IMR-90 (cell line): ENCODE results near the gene NCAPD3. TPM values are rescaled to one million over a fixed set of nuclear protein-coding genes. Genes with fewer than 3 reads are reported as not detected.

ENCODE experiments used
- ATAC-seq: fragments of 200-7000 bp; cut with Tn5 transposase; 2 replicates; pipeline ENCODE4 v1.9.1; 2020; ENCODE audit warnings: low read depth, mild to moderate bottlenecking, moderate library complexity
- BruUV-seq: library from RNA; stranded (reverse); fragments of 400-500 nt; replicated peaks from 2 replicates; lab custom pipeline; 2021; lab: Mats Ljungman, UMichigan
- CTCF ChIA-PET: fragments of 300-600 bp; formaldehyde crosslinking; extraction: SDS; loops from one replicate; lab custom pipeline; 2021; ENCODE audit warnings: antibody characterized with exemption; lab: Yijun Ruan, JAX
- POLR2A ChIA-PET: fragments of 300-600 bp; sonication (Branson Sonifier 250); formaldehyde crosslinking; loops from one replicate; lab custom pipeline; 2022; ENCODE audit warnings: antibody characterized with exemption; ENCODE audit not compliant: unreplicated experiment; lab: Charles Lee
- DNase-seq: peaks from one replicate; pipeline ENCODE4 v3.0.0; 2013
- H2AFZ ChIP-seq: replicated peaks from 2 replicates; pipeline ENCODE3; 2013; ENCODE audit warnings: low read length, mild to moderate bottlenecking; ENCODE audit not compliant: poor library complexity
- H2AK5ac ChIP-seq: 2 replicates; pipeline ENCODE4 v1.6.1; 2013; ENCODE audit warnings: low read depth, low read length, inconsistent platforms
- H2AK9ac ChIP-seq: replicated peaks from 2 replicates; pipeline ENCODE3; 2013; ENCODE audit warnings: mild to moderate bottlenecking, low read depth, low read length, moderate library complexity; ENCODE audit not compliant: poor library complexity
- H2BK120ac ChIP-seq: 2 replicates; pipeline ENCODE4 v1.6.1; 2013; ENCODE audit warnings: low read depth, low read length, inconsistent platforms
- H2BK15ac ChIP-seq: 3 replicates; pipeline ENCODE4 v1.6.1; 2013; ENCODE audit warnings: low read depth, low read length, inconsistent platforms
- H2BK20ac ChIP-seq: 2 replicates; pipeline ENCODE4 v1.6.1; 2013; ENCODE audit warnings: low read depth, mild to moderate bottlenecking, inconsistent platforms, low read length, moderate library complexity
- H2BK5ac ChIP-seq: 2 replicates; pipeline ENCODE4 v1.6.1; 2013; ENCODE audit warnings: mild to moderate bottlenecking, low read depth, low read length, inconsistent platforms; ENCODE audit not compliant: poor library complexity, severe bottlenecking
- H3K14ac ChIP-seq: replicated peaks from 2 replicates; pipeline ENCODE4 v1.6.1; 2013; ENCODE audit warnings: low read depth, low read length, inconsistent platforms
- H3K18ac ChIP-seq: 2 replicates; pipeline ENCODE4 v1.6.1; 2013; ENCODE audit warnings: low read depth, low read length, control low read depth
- H3K23ac ChIP-seq: 2 replicates; pipeline ENCODE4 v1.6.1; 2013; ENCODE audit warnings: low read depth, low read length, inconsistent platforms
- H3K27ac ChIP-seq: 2 replicates; pipeline ENCODE4 v1.5.1; 2013; ENCODE audit warnings: mild to moderate bottlenecking, control low read depth, low read length; ENCODE audit not compliant: insufficient read depth
- H3K27me3 ChIP-seq: 2 replicates; pipeline ENCODE4 v1.6.1; 2013; ENCODE audit warnings: low read length; ENCODE audit not compliant: control insufficient read depth, insufficient read depth
- H3K36me3 ChIP-seq: 2 replicates; pipeline ENCODE4 v1.6.1; 2013; ENCODE audit warnings: low read length, mixed read lengths; ENCODE audit not compliant: control insufficient read depth, insufficient read depth
- H3K4ac ChIP-seq: 2 replicates; pipeline ENCODE4 v1.6.1; 2013; ENCODE audit warnings: low read depth, low read length, inconsistent platforms
- H3K4me1 ChIP-seq: 2 replicates; pipeline ENCODE4 v1.6.1; 2013; ENCODE audit warnings: low read length, mixed read lengths; ENCODE audit not compliant: control insufficient read depth, insufficient read depth
- H3K4me2 ChIP-seq: 2 replicates; pipeline ENCODE4 v1.6.1; 2013; ENCODE audit warnings: low read depth, mild to moderate bottlenecking, control low read depth, low read length, moderate library complexity
- H3K4me3 ChIP-seq: 2 replicates; pipeline ENCODE4 v1.5.1; 2013; ENCODE audit warnings: low read depth, mild to moderate bottlenecking, control low read depth, low read length, moderate library complexity; ENCODE audit not compliant: insufficient read depth
- H3K56ac ChIP-seq: 2 replicates; pipeline ENCODE4 v1.6.1; 2013; ENCODE audit warnings: low read length, inconsistent platforms; ENCODE audit not compliant: insufficient read depth; ENCODE audit errors: extremely low read depth
- H3K79me1 ChIP-seq, 2 experiments: 2 replicates each; pipeline ENCODE4 v1.6.1; 2013; ENCODE audit warnings: low read length in 2 of 2, inconsistent platforms in 1 of 2, low read depth in 1 of 2
- H3K9ac ChIP-seq: 2 replicates; pipeline ENCODE4 v1.6.1; 2013; ENCODE audit warnings: low read depth, low read length, control low read depth
- H3K9me1 ChIP-seq: 2 replicates; pipeline ENCODE4 v1.6.1; 2013; ENCODE audit warnings: low read length, inconsistent platforms; ENCODE audit not compliant: insufficient read depth
- H3K9me3 ChIP-seq: 2 replicates; pipeline ENCODE4 v1.6.1; 2013; ENCODE audit warnings: low read length; ENCODE audit not compliant: control insufficient read depth, insufficient read depth
- H4K20me1 ChIP-seq: 2 replicates; pipeline ENCODE4 v1.6.1; 2013; ENCODE audit warnings: low read length, inconsistent platforms; ENCODE audit not compliant: insufficient read depth
- H4K5ac ChIP-seq: 2 replicates; pipeline ENCODE4 v1.6.1; 2013; ENCODE audit warnings: mild to moderate bottlenecking, low read depth, low read length, control low read depth
- H4K8ac ChIP-seq, 2 experiments: 2 replicates each; pipeline ENCODE4 v1.6.1; 2013; ENCODE audit warnings: low read depth in 2 of 2, low read length in 2 of 2, control low read depth in 1 of 2, inconsistent platforms in 1 of 2
- H4K91ac ChIP-seq: 2 replicates; pipeline ENCODE4 v1.6.1; 2013; ENCODE audit warnings: low read depth, low read length, inconsistent platforms; ENCODE audit not compliant: insufficient read depth
- BHLHE40 ChIP-seq: fragments of 150-350 bp; IDR thresholded peaks from 2 replicates; pipeline ENCODE4 v1.6.1; 2016; ENCODE audit warnings: mild to moderate bottlenecking, low read depth, low read length
- CEBPB ChIP-seq: IDR thresholded peaks from 2 replicates; pipeline ENCODE4 v1.6.1; 2012; ENCODE audit warnings: low read depth, low read length, improper control_type of control experiment
- CHD1 ChIP-seq: IDR thresholded peaks from 2 replicates; pipeline ENCODE4 v1.6.1; 2012; ENCODE audit warnings: low read depth, low read length, improper control_type of control experiment
- ELK1 ChIP-seq: fragments of 150-350 bp; IDR thresholded peaks from 2 replicates; pipeline ENCODE4 v1.6.1; 2016; ENCODE audit warnings: low read depth, mild to moderate bottlenecking, low read length, moderate library complexity, borderline replicate concordance
- FOS ChIP-seq: fragments of 150-350 bp; IDR thresholded peaks from 2 replicates; pipeline ENCODE4 v1.6.1; 2016; ENCODE audit warnings: low read depth, low read length
- MAFK ChIP-seq: IDR thresholded peaks from 2 replicates; pipeline ENCODE4 v1.6.1; 2012; ENCODE audit warnings: low read depth, low read length, improper control_type of control experiment
- MAZ ChIP-seq: IDR thresholded peaks from 2 replicates; pipeline ENCODE4 v1.6.1; 2012; ENCODE audit warnings: low read depth, mild to moderate bottlenecking, low read length, improper control_type of control experiment, moderate library complexity, borderline replicate concordance
- MXI1 ChIP-seq: IDR thresholded peaks from 2 replicates; pipeline ENCODE4 v1.6.1; 2012; ENCODE audit warnings: low read depth, mild to moderate bottlenecking, low read length, moderate library complexity, borderline replicate concordance
- NFE2L2 ChIP-seq: fragments of 150-350 bp; IDR thresholded peaks from 2 replicates; pipeline ENCODE4 v1.6.1; 2016; ENCODE audit warnings: low read depth, mild to moderate bottlenecking, low read length
- POLR2A ChIP-seq: IDR thresholded peaks from 2 replicates; pipeline ENCODE4 v1.6.1; 2012; ENCODE audit warnings: mild to moderate bottlenecking, low read depth, low read length
- RAD21 ChIP-seq: IDR thresholded peaks from 2 replicates; pipeline ENCODE4 v1.6.1; 2012; ENCODE audit warnings: low read length, improper control_type of control experiment
- RCOR1 ChIP-seq: IDR thresholded peaks from 2 replicates; pipeline ENCODE4 v1.6.1; 2012; ENCODE audit warnings: mild to moderate bottlenecking, low read length, improper control_type of control experiment; ENCODE audit not compliant: insufficient replicate concordance
- RFX5 ChIP-seq: IDR thresholded peaks from 2 replicates; pipeline ENCODE4 v1.8.0; 2012; ENCODE audit warnings: low read depth, mild to moderate bottlenecking, low read length, moderate library complexity
- SMC3 ChIP-seq: fragments of 150-350 bp; IDR thresholded peaks from 2 replicates; pipeline ENCODE4 v1.6.1; 2016; ENCODE audit warnings: low read depth, mild to moderate bottlenecking, antibody characterized with exemption, low read length, moderate library complexity
- USF2 ChIP-seq: fragments of 150-350 bp; IDR thresholded peaks from 2 replicates; pipeline ENCODE4 v1.6.1; 2017; ENCODE audit warnings: mild to moderate bottlenecking, antibody characterized with exemption, low read length, low read depth
- WGBS, 2 experiments: methylation state at CpG; one replicate each; pipeline versions ENCODE4 v1.1.5 to v1.1.7; 2013; ENCODE audit warnings: missing lambda C conversion rate in 2 of 2; ENCODE audit not compliant: insufficient read length in 1 of 2; ENCODE audit errors: extremely low coverage in 2 of 2; 5-methylcytosine and 5-hydroxymethylcytosine counted together
- dilution Hi-C: fragments of 300-500 bp; cut with HindIII; formaldehyde crosslinking; loops from one replicate; pipeline ENCODE4 v1.14.3; 2018; ENCODE audit warnings: low sequenced_read_pairs; ENCODE audit not compliant: unreplicated experiment
- in situ Hi-C: fragments of 300-500 bp; cut with MboI; formaldehyde crosslinking; loops from 3 replicates; pipeline ENCODE4 v1.14.3; 2019; ENCODE audit warnings: low sequenced_read_pairs, inconsistent platforms, mixed read lengths
- intact Hi-C: fragments of 100-400 bp; cut with micrococcal nuclease; formaldehyde crosslinking; loops from 2 replicates; pipeline ENCODE4 v1.10.0; 2022
- polyA plus RNA-seq, 3 experiments: library from polyadenylated mRNA; depleted of rRNA; stranded (reverse); fragments of >200 nt; gene quantifications; 2 replicates each; pipeline ENCODE4 v1.2.3, GENCODE V29; 2012; ENCODE audit warnings: low replicate concordance in 1 of 3
- total RNA-seq: library from RNA; depleted of rRNA; stranded (reverse); fragments of >200 nt; gene quantifications from 2 replicates; pipeline ENCODE4 v1.2.3, GENCODE V29; 2012
- TF ChIP-seq, protein P1 (sequence below): conservative IDR thresholded peaks from 2 replicates; pipeline ENCODE4 v1.5.1; 2012; ENCODE audit warnings: mild to moderate bottlenecking, low read depth, low read length, improper control_type of control experiment

Gene NCAPD3
- total and polyA plus RNA-seq, 2 of the 4 experiments (the other 2 are of a cell fraction), result 18.0 to 19.2 TPM

DNA sequence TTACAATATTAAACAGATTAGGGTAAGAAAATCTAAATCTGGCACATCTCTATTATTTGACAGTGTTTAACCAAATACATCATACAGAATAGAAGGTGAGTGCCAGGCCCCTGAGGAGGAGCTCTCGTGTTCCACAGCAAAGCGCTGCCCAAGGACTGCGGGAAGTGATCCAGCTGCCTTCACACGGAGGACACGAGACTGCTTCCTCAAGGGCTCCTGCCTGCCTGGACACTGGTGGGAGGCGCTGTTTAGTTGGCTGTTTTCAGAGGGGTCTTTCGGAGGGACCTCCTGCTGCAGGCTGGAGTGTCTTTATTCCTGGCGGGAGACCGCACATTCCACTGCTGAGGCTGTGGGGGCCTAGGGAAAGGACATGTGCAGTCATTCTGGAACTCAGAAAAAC is 71.1 kb downstream of the NCAPD3 start:
- Histone ChIP-seq H4K20me1 (no peaks in the 10 kb centered on the region; the same call in 1 of the 2 replicates), H3K14ac (no peak overlapping the region), H2BK15ac (no peak overlapping the region), H3K9me3 (no peaks in the 10 kb centered on the region), H4K5ac (no peak overlapping the region), H4K91ac (no peak overlapping the region), H3K9ac (no peak overlapping the region), H2BK5ac (no peak overlapping the region), H2BK120ac (no peak overlapping the region), H2AFZ (no peak overlapping the region), H3K4me2 (no peak overlapping the region), H3K18ac (no peak overlapping the region), H3K4ac (no peak overlapping the region), H3K27ac (no peak overlapping the region), H3K36me3 (peaks cover 35% of the 10 kb centered on the region), H4K8ac (no peak overlapping the region), H3K56ac (no peak overlapping the region), H3K4me1 (peaks cover 9% of the 10 kb centered on the region; the same call in 1 of the 2 replicates), H3K27me3 (no peaks in the 10 kb centered on the region), H2AK9ac (no peak overlapping the region), H3K79me1 (0 out of 4 replicates have a peak, but pooled peaks cover 0 to 3% of the 10 kb centered on the region in 2 experiments), H3K9me1 (no peaks in the 10 kb centered on the region), H2BK20ac (no peak overlapping the region), H2AK5ac (no peak overlapping the region), H3K23ac (no peak overlapping the region), H3K4me3 (no peak overlapping the region)
- whole genome bisulfite sequencing, 2 experiments, result no CpG with 5 or more reads among the region's 9 CpGs
- dilution Hi-C loops, result no loop called here
- TF ChIP-seq CEBPB (no peak), RCOR1 (no peak), FOS (no peak), ELK1 (no peak), MAFK (no peak), SMC3 (no peak), BHLHE40 (no peak), USF2 (no peak), MXI1 (no peak), RAD21 (no peak), NFE2L2 (no peak), POLR2A (no peak), MAZ (no peak), RFX5 (no peak), CHD1 (no peak)
- TF ChIP-seq, protein P1, sequence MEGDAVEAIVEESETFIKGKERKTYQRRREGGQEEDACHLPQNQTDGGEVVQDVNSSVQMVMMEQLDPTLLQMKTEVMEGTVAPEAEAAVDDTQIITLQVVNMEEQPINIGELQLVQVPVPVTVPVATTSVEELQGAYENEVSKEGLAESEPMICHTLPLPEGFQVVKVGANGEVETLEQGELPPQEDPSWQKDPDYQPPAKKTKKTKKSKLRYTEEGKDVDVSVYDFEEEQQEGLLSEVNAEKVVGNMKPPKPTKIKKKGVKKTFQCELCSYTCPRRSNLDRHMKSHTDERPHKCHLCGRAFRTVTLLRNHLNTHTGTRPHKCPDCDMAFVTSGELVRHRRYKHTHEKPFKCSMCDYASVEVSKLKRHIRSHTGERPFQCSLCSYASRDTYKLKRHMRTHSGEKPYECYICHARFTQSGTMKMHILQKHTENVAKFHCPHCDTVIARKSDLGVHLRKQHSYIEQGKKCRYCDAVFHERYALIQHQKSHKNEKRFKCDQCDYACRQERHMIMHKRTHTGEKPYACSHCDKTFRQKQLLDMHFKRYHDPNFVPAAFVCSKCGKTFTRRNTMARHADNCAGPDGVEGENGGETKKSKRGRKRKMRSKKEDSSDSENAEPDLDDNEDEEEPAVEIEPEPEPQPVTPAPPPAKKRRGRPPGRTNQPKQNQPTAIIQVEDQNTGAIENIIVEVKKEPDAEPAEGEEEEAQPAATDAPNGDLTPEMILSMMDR, result no peak
- intact Hi-C loops, result no loop called here
- DNase-seq, result no peak
- in situ Hi-C loops, result no loop called here
- BruUV-seq, result no TSS peak
- no peak for ATAC-seq
- ChIA-PET POLR2A (no interaction called here), CTCF (no interaction called here)
